Measurements from ENCODE around the gene ZNF652. TPM values are rescaled to one million over a fixed set of nuclear protein-coding genes. Genes with fewer than 3 reads are reported as not detected.

Gene ZNF652

Small RNA genes within 50 kb of the gene (small RNA-seq; reads per million reads assigned to genes)
- not detected for gene MIR6129 (ENCODE audit: insufficient read depth)

All from mesendoderm (in vitro differentiated cells).